Gastroesophageal sphincter (tissue), 4 donors: ENCODE measurements around the gene TMEM164. TPM values are rescaled to one million over a fixed set of nuclear protein-coding genes. Genes with fewer than 3 reads are reported as not detected.

Experiments
- ATAC-seq: fragments of 150-250 bp; one replicate; pipeline ENCODE4 v1.9.1; 2016; ENCODE audit warnings: mild to moderate bottlenecking, moderate library complexity
- H3K27ac ChIP-seq, 4 donors: fragments of 200-600 bp; sonication (generic) in 3 of 4; 1 replicate in 3 of 4; 2 replicates in 1 of 4; pipeline ENCODE4 v1.5.1; 2016 to 2019
- H3K27me3 ChIP-seq: fragments of 200-600 bp; sonication (generic); one replicate; pipeline ENCODE4 v1.5.1; 2019
- H3K36me3 ChIP-seq, 2 donors: fragments of 200-600 bp; sonication (generic); one replicate each; pipeline ENCODE4 v1.5.1; 2019; ENCODE audit warnings: control low read depth in 1 of 2
- H3K4me1 ChIP-seq, 3 donors: fragments of 200-600 bp; sonication (generic); 1 replicate in 2 of 3; 2 replicates in 1 of 3; pipeline ENCODE4 v1.5.1; 2016 to 2019; ENCODE audit warnings: control low read depth in 2 of 3
- H3K4me3 ChIP-seq, 2 donors: fragments of 200-600 bp; sonication (generic); one replicate each; pipeline ENCODE4 v1.5.1; 2019; ENCODE audit warnings: mild to moderate bottlenecking in 1 of 2, moderate library complexity in 1 of 2
- H3K9me3 ChIP-seq, 3 donors: fragments of 200-600 bp; sonication (generic); one replicate each; pipeline ENCODE4 v1.5.1; 2017 to 2019; ENCODE audit warnings: control low read depth in 2 of 3
- EP300 ChIP-seq: sonication (generic); formaldehyde crosslinking; IDR thresholded peaks from one replicate; pipeline ENCODE4 v1.6.1; 2017; ENCODE audit warnings: antibody characterized with exemption, mild to moderate bottlenecking
- POLR2A ChIP-seq, 2 donors: fragments of 450-650 bp; IDR thresholded peaks; one replicate each; pipeline ENCODE4 v1.6.1; 2017; ENCODE audit warnings: antibody characterized with exemption in 2 of 2, mild to moderate bottlenecking in 2 of 2, moderate library complexity in 1 of 2
- POLR2AphosphoS5 ChIP-seq: sonication (generic); formaldehyde crosslinking; IDR thresholded peaks from one replicate; pipeline ENCODE4 v1.6.1; 2017; ENCODE audit warnings: antibody characterized with exemption
- WGBS, 2 donors: methylation state at CpG; one replicate each; pipeline ENCODE4 v1.1.5; 2018; ENCODE audit warnings: low coverage in 1 of 2; 5-methylcytosine and 5-hydroxymethylcytosine counted together
- total RNA-seq, 4 donors: library from RNA; depleted of rRNA; stranded (reverse); fragments of >200 nt; gene quantifications; one replicate each; pipeline ENCODE4 v1.1.0, GENCODE V29; 2016
- TF ChIP-seq, protein P1 (sequence below), 4 experiments: fragments of 200-600 bp in 2 of 4; fragments of 450-650 bp in 2 of 4; sonication (generic) in 1 of 4; IDR thresholded peaks; one replicate each; pipeline ENCODE4 v1.5.1; 2017 to 2019; ENCODE audit warnings: antibody characterized with exemption in 4 of 4, mild to moderate bottlenecking in 2 of 4, moderate library complexity in 2 of 4

Gene TMEM164
- total RNA-seq, result 10 to 100 TPM in 3 of 4 donors, 1 to 10 TPM in 1; 7.8 to 12.9 (median 11.7) TPM

DNA sequence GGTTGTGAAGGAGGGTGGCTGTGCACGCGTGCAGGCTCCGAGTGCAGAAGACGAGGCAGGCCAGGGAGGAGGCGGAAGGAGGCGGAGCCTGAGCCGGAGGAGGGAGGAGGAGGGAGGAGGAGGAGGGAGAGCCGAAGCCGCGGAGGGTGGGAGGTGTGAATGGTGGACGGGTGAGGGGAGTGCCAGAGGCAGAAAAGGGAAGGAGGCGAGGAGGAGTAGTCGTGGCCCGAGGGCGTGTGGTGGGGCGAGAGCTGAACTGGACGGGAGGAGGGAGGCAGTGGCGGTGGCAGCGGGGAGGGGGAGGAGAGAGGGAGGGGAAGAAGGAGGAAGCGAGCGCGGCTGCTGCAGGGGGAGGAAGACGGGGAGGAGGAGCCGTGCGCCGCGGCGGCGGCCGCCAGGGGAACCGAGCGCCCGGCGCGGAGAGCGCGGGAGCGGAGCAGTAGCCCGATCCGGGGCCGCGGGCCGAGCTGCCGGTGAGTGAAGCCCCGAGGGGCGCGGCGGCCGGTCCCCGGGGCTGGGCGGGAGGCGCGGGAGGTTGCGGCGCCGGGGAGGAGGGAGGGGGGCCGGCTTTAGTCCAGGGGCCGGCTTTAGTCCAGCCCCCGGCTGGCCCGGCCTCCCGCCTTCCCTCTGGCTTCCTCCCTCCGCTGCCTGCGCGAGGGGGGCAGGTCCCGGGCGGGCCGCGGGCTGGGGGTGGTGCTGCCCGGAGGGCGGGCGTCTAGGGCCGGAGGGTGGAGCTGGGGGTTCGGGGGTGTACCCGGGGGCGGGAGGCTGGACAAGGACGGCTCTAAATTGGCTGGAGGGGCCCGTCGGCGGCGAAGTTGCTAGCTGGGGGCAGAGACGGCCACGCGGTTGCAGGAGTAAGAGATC, at the start of gene TMEM164:
Gene TMEM164 (plus strand): TSS at position 815 of the 867 bp plus-strand sequence. CDS start 661 bp downstream, outside the sequence.
- TF ChIP-seq POLR2A (IDR thresholded peaks at IDR 0.05), result peak; percentile 20 to 58
- TF ChIP-seq, protein P1, sequence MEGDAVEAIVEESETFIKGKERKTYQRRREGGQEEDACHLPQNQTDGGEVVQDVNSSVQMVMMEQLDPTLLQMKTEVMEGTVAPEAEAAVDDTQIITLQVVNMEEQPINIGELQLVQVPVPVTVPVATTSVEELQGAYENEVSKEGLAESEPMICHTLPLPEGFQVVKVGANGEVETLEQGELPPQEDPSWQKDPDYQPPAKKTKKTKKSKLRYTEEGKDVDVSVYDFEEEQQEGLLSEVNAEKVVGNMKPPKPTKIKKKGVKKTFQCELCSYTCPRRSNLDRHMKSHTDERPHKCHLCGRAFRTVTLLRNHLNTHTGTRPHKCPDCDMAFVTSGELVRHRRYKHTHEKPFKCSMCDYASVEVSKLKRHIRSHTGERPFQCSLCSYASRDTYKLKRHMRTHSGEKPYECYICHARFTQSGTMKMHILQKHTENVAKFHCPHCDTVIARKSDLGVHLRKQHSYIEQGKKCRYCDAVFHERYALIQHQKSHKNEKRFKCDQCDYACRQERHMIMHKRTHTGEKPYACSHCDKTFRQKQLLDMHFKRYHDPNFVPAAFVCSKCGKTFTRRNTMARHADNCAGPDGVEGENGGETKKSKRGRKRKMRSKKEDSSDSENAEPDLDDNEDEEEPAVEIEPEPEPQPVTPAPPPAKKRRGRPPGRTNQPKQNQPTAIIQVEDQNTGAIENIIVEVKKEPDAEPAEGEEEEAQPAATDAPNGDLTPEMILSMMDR (IDR thresholded peaks at IDR 0.05), result peak in 3 of 4 experiments; percentile 24 to 56 (median 39)
- TF ChIP-seq POLR2AphosphoS5, result no peak
- ATAC-seq, result peak; percentile 94
- peak within 1 kb of the TSS; percentile 70 to 75 for H3K4me3 ChIP-seq
- H3K36me3 ChIP-seq, result no peaks in the 10 kb centered on the region
- H3K9me3 ChIP-seq, result no peaks in the 10 kb centered on the region
- H3K27me3 ChIP-seq, result no peaks in the 10 kb centered on the region
- 0 to 26% methylated on average over 7 to 21 of the region's 83 CpGs for WGBS, 2 donors
- H3K27ac ChIP-seq, result peak within 1 kb of the TSS; percentile 72 to 97 (median 92)
- H3K4me1 ChIP-seq, result peaks cover 0 to 44% (median 0%) of the 10 kb centered on the region in 3 donors

DNA sequence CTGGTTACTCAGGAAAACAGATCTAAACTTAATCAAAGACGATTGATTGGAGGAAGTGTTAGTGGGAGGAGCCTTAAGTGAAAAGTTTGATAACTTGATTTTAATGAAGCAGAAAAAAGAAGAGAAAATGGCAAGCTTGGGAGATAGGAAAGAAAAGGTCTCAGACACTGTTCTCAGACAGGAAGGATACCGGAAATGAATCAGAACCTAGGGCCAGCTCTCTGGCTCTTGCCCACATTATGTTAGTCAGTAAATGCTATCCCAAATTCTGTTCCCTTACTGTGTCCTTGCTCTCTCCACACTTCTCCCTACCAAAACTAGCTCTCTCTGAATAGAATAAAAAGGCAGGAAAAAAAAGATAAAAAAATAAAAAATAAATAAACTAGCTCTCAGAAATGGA, 48.6 kb upstream of the TMEM164 start:
- H3K36me3 ChIP-seq, result no peaks in the 10 kb centered on the region
- TF ChIP-seq EP300, result no peak
- TF ChIP-seq POLR2AphosphoS5, result no peak
- no peaks in the 10 kb centered on the region for H3K4me1 ChIP-seq
- no peak overlapping the region for H3K4me3 ChIP-seq
- H3K27me3 ChIP-seq, result no peaks in the 10 kb centered on the region
- ATAC-seq, result no peak
- 73 to 78% methylated on average over 2 of the region's 2 CpGs for WGBS, 2 donors
- H3K9me3 ChIP-seq, result no peaks in the 10 kb centered on the region
- H3K27ac ChIP-seq, result no peak overlapping the region

DNA sequence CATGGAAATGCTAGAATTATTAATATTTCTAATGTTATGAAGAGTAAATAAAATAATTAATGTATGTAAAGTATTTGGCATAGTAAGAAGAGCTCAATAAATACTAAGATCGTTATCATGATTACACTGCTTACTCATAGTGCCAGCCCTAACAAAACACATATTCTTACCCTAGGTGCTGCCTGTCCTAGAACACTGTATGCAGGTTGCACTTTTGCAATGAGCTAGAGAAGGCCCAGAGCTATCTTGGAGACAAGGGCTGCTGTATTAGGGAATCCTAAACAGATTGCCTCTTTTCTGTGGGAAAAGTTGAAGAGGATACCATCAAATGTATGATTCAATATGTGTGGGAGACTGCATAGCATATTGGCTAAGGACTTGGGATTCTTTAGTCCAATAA, 48.0 kb upstream of the TMEM164 start:
- no peak overlapping the region for H3K27ac ChIP-seq
- H3K4me3 ChIP-seq, result no peak overlapping the region
- H3K36me3 ChIP-seq, result no peaks in the 10 kb centered on the region
- 50 to 80% methylated on average over 1 of the region's 1 CpG for WGBS, 2 donors
- no peaks in the 10 kb centered on the region for H3K27me3 ChIP-seq
- no peak for ATAC-seq
- no peaks in the 10 kb centered on the region for H3K9me3 ChIP-seq
- no peak for TF ChIP-seq EP300
- TF ChIP-seq POLR2A (IDR thresholded peaks at IDR 0.05), result no peak
- TF ChIP-seq, protein P1 (IDR thresholded peaks at IDR 0.05), result no peak
- no peak for TF ChIP-seq POLR2AphosphoS5
- no peaks in the 10 kb centered on the region for H3K4me1 ChIP-seq

DNA sequence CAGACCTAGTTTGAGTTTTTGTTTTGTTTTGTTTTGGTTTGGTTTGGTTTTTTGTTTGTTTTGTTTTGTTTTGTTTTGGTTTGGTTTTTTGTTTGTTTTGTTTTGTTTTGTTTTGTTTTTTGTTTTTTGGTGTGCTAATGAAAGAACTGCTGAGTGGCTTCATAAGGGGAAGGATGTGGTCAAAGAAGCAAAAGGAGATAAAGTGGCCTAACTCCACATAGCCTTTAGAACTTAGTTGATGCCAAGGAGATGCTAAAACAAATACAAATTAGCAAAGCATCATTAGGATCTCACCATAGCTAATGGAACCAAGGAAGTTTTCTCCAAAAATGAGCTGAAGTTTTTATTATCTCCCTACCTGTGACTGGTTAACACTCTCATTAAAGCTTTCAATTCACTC, 44.6 kb upstream of the TMEM164 start:
- no peak for TF ChIP-seq EP300
- TF ChIP-seq POLR2A (IDR thresholded peaks at IDR 0.05), result no peak
- TF ChIP-seq POLR2AphosphoS5, result no peak
- TF ChIP-seq, protein P1 (IDR thresholded peaks at IDR 0.05), result no peak
- Histone ChIP-seq H3K9me3 (no peaks in the 10 kb centered on the region), H3K27ac (no peak overlapping the region), H3K27me3 (no peaks in the 10 kb centered on the region), H3K4me1 (no peaks in the 10 kb centered on the region), H3K4me3 (no peak overlapping the region), H3K36me3 (no peaks in the 10 kb centered on the region)
- no peak for ATAC-seq

DNA sequence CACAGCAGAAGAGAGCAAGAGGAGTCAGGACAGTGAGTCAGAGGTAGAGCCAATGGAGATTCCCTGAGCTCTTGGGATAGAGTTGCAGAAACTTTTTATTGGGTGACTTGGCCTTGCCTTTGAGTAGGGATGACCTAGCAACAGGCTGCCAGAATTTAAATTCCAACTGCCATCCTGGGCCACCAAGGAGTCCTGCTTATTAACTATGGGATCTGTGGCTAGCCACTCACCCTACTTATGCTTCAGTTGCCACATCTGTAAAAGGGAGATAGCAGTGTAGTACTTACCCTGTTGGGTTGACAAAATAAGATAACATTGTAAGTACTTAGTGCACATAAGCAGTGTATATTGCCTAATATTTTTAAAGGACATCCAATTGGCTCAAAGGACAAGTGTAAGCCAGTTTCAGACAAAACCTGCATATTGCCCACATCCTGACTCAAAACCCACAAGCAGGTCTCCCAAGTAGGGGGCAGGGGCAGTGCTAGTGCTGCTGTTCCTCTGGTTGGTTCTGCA, 43.5 kb upstream of the TMEM164 start:
- TF ChIP-seq POLR2AphosphoS5 (no peak), EP300 (no peak), POLR2A (IDR thresholded peaks at IDR 0.05) (no peak)
- TF ChIP-seq, protein P1 (IDR thresholded peaks at IDR 0.05), result no peak
- ATAC-seq, result no peak

More for the DNA sequence above, 43.5 kb upstream of the TMEM164 start:
- H3K27ac ChIP-seq, result no peak overlapping the region
- H3K9me3 ChIP-seq, result no peaks in the 10 kb centered on the region
- H3K4me3 ChIP-seq, result no peak overlapping the region
- H3K27me3 ChIP-seq, result no peaks in the 10 kb centered on the region
- H3K36me3 ChIP-seq, result no peaks in the 10 kb centered on the region
- no peaks in the 10 kb centered on the region for H3K4me1 ChIP-seq
